ENCODE measurements around the gene F10. TPM values are rescaled to one million over a fixed set of nuclear protein-coding genes. Genes with fewer than 3 reads are reported as not detected.

Gene F10
- polyA plus RNA-seq, 1 of the 3 experiments (the other 2 are of a cell fraction): 12.5 TPM

DNA sequence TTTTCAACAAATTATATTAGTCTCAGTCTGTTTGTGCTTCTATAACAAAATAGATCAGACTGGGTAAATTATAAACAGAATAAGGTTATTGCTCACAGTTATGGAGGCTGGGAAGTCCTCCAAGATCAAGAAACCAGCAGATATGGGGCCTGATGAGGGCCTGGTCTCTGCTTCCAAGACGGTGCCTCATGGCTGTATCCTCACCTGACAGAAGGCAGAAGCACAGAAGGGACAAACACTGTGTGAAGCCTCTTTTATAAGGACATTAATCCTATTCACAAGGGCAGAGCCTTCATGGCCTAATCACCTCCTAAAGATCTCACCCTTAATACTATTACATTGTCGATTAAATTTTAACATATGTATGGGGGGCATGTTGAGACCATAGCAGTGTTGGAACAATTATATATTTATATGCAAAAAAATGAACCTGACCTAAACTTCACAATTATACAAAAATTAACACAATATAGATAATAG, 12.7 kb downstream of the F10 start:
- Histone ChIP-seq H3K4me3 (ENCODE audit: low read depth in 2 of 2, low read length in 1 of 2) (no peak overlapping the region), H3K36me3 (replicated peaks in 1 of 2; ENCODE audit: control insufficient read depth in 1 of 2, insufficient read depth in 2 of 2, low read length in 1 of 2) (no peaks in the 10 kb centered on the region), H3K4me2 (no peak overlapping the region), H3K27me3 (ENCODE audit: insufficient read depth) (no peaks in the 10 kb centered on the region), H3K9ac (no peak overlapping the region), H3K27ac (ENCODE audit: low read depth in 2 of 2, low read length in 1 of 2) (no peak overlapping the region), H3K9me2 (no peaks in the 10 kb centered on the region), H2AFZ (ENCODE audit: low read depth) (no peak overlapping the region), H3K4me1 (ENCODE audit: control insufficient read depth in 1 of 2, insufficient read depth in 2 of 2, low read depth in 1 of 2, low read length in 1 of 2) (no peaks in the 10 kb centered on the region), H3F3A (replicated peaks; ENCODE audit: insufficient read depth) (peaks cover 6% of the 10 kb centered on the region), H4K20me1 (ENCODE audit: insufficient read depth) (no peaks in the 10 kb centered on the region), H3K9me3 (no peaks in the 10 kb centered on the region), H3K79me2 (ENCODE audit: insufficient read depth) (no peaks in the 10 kb centered on the region)
- no peak for DNase-seq
- TF ChIP-seq NFIC (IDR thresholded peaks at IDR 0.05; ENCODE audit: borderline replicate concordance) (no peak), TCF12 (IDR thresholded peaks at IDR 0.05) (no peak), GABPA (IDR thresholded peaks at IDR 0.05; ENCODE audit: low read depth) (no peak), TAF1 (IDR thresholded peaks at IDR 0.05; ENCODE audit: borderline replicate concordance, low read depth, low read length) (no peak), RAD21 (IDR thresholded peaks at IDR 0.05; ENCODE audit: low read length) (no peak), MEF2A (IDR thresholded peaks at IDR 0.05; ENCODE audit: borderline replicate concordance, low read depth) (no peak), JUND (IDR thresholded peaks at IDR 0.05) (no peak), FOXJ3 (CRISPR knock-in tag; IDR thresholded peaks at IDR 0.05) (no peak), RCOR1 (IDR thresholded peaks at IDR 0.05; ENCODE audit: low read length) (no peak), CHD2 (IDR thresholded peaks at IDR 0.05; ENCODE audit: low read length, partially characterized antibody) (no peak), ELF1 (IDR thresholded peaks at IDR 0.05) (no peak), MXI1 (IDR thresholded peaks at IDR 0.05; ENCODE audit: low read depth, low read length) (no peak)
- TF ChIP-seq, protein P1, sequence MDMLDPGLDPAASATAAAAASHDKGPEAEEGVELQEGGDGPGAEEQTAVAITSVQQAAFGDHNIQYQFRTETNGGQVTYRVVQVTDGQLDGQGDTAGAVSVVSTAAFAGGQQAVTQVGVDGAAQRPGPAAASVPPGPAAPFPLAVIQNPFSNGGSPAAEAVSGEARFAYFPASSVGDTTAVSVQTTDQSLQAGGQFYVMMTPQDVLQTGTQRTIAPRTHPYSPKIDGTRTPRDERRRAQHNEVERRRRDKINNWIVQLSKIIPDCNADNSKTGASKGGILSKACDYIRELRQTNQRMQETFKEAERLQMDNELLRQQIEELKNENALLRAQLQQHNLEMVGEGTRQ (IDR thresholded peaks at IDR 0.05; ENCODE audit: borderline replicate concordance, low read depth, low read length): no peak
- TF ChIP-seq, protein P2, sequence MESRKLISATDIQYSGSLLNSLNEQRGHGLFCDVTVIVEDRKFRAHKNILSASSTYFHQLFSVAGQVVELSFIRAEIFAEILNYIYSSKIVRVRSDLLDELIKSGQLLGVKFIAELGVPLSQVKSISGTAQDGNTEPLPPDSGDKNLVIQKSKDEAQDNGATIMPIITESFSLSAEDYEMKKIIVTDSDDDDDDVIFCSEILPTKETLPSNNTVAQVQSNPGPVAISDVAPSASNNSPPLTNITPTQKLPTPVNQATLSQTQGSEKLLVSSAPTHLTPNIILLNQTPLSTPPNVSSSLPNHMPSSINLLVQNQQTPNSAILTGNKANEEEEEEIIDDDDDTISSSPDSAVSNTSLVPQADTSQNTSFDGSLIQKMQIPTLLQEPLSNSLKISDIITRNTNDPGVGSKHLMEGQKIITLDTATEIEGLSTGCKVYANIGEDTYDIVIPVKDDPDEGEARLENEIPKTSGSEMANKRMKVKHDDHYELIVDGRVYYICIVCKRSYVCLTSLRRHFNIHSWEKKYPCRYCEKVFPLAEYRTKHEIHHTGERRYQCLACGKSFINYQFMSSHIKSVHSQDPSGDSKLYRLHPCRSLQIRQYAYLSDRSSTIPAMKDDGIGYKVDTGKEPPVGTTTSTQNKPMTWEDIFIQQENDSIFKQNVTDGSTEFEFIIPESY (IDR thresholded peaks at IDR 0.05; ENCODE audit: borderline replicate concordance, low read depth): no peak
- TF ChIP-seq, protein P3, sequence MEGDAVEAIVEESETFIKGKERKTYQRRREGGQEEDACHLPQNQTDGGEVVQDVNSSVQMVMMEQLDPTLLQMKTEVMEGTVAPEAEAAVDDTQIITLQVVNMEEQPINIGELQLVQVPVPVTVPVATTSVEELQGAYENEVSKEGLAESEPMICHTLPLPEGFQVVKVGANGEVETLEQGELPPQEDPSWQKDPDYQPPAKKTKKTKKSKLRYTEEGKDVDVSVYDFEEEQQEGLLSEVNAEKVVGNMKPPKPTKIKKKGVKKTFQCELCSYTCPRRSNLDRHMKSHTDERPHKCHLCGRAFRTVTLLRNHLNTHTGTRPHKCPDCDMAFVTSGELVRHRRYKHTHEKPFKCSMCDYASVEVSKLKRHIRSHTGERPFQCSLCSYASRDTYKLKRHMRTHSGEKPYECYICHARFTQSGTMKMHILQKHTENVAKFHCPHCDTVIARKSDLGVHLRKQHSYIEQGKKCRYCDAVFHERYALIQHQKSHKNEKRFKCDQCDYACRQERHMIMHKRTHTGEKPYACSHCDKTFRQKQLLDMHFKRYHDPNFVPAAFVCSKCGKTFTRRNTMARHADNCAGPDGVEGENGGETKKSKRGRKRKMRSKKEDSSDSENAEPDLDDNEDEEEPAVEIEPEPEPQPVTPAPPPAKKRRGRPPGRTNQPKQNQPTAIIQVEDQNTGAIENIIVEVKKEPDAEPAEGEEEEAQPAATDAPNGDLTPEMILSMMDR (IDR thresholded peaks at IDR 0.05): no peak
- TF ChIP-seq, protein P4, sequence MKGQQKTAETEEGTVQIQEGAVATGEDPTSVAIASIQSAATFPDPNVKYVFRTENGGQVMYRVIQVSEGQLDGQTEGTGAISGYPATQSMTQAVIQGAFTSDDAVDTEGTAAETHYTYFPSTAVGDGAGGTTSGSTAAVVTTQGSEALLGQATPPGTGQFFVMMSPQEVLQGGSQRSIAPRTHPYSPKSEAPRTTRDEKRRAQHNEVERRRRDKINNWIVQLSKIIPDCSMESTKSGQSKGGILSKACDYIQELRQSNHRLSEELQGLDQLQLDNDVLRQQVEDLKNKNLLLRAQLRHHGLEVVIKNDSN (IDR thresholded peaks at IDR 0.05; ENCODE audit: borderline replicate concordance, low read depth): no peak
- WGBS (ENCODE audit: low lambda C conversion rate): 56% methylated on average over 2 of the region's 2 CpGs
- POLR2A ChIA-PET: no interaction called here
- CTCF ChIA-PET: no interaction called here
